Measurements from ENCODE around the gene TNS3. TPM values are rescaled to one million over a fixed set of nuclear protein-coding genes. Genes with fewer than 3 reads are reported as not detected.

The TNS3 gene
- total and polyA plus RNA-seq, 2 of the 13 experiments (the other 11 are each of a cell fraction or from before 2014, with no cell fraction given), result 52.9 to 55.7 TPM

DNA sequence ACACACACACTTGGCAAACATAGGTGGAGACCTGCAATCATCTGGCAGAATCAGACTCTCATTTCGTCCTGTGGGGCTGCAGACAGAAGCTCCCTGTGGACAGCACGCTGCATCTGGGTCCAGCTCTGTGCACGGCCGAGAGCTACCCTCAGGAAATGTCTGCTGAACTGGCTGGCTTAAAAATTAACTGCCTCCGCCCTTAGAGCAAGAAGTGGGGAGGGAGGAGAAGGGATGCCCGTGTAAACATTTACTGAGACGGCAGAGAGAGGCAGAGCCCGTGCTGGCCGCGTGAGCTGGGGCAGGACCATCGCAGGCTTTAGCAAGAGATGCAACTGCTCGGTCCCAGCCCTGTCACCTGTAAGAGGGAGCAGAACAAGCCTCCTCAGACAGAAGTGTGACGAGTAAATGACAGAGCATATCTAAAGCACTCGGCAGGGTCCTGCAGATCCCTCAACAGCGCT, 81.8 kb downstream of the TNS3 start (continued):
- TF ChIP-seq, protein P1, sequence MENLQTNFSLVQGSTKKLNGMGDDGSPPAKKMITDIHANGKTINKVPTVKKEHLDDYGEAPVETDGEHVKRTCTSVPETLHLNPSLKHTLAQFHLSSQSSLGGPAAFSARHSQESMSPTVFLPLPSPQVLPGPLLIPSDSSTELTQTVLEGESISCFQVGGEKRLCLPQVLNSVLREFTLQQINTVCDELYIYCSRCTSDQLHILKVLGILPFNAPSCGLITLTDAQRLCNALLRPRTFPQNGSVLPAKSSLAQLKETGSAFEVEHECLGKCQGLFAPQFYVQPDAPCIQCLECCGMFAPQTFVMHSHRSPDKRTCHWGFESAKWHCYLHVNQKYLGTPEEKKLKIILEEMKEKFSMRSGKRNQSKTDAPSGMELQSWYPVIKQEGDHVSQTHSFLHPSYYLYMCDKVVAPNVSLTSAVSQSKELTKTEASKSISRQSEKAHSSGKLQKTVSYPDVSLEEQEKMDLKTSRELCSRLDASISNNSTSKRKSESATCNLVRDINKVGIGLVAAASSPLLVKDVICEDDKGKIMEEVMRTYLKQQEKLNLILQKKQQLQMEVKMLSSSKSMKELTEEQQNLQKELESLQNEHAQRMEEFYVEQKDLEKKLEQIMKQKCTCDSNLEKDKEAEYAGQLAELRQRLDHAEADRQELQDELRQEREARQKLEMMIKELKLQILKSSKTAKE (CRISPR knock-in tag; IDR thresholded peaks at IDR 0.05; ENCODE audit: borderline replicate concordance), result peak; percentile 90
- TF ChIP-seq KAT7 (CRISPR knock-in tag; IDR thresholded peaks at IDR 0.05; ENCODE audit: borderline replicate concordance) (no peak; the same call in 1 of the 2 replicates), FOXA1 (IDR thresholded peaks at IDR 0.05) (no peak), FOXA1 (CRISPR knock-in tag; IDR thresholded peaks at IDR 0.05) (peak; percentile 78), SOX13 (IDR thresholded peaks at IDR 0.05) (no peak), SOX13 (CRISPR knock-in tag; conservative IDR thresholded peaks at IDR 0.05 in 1 of 2, IDR thresholded peaks at IDR 0.05 in 1 of 2) (peak in 1 of 2 experiments; percentile 74; a peak in 2 of 4 replicates), ZKSCAN1 (IDR thresholded peaks at IDR 0.05; ENCODE audit: low read length) (no peak), ARNT (IDR thresholded peaks at IDR 0.05) (no peak), ZNF180 (CRISPR knock-in tag; IDR thresholded peaks at IDR 0.05; ENCODE audit: borderline replicate concordance, low read depth) (no peak), ZNF513 (CRISPR knock-in tag; conservative IDR thresholded peaks at IDR 0.05) (no peak), SMAD9 (CRISPR knock-in tag; IDR thresholded peaks at IDR 0.05) (no peak), ZNF609 (CRISPR knock-in tag; IDR thresholded peaks at IDR 0.05; ENCODE audit: borderline replicate concordance) (peak; percentile 90; the same call in 1 of the 2 replicates), ATF2 (CRISPR knock-in tag; IDR thresholded peaks at IDR 0.05) (peak; percentile 32; the same call in 1 of the 2 replicates), KLF9 (CRISPR knock-in tag; IDR thresholded peaks at IDR 0.05; ENCODE audit: low read depth) (no peak)
- TF ChIP-seq, protein P2, sequence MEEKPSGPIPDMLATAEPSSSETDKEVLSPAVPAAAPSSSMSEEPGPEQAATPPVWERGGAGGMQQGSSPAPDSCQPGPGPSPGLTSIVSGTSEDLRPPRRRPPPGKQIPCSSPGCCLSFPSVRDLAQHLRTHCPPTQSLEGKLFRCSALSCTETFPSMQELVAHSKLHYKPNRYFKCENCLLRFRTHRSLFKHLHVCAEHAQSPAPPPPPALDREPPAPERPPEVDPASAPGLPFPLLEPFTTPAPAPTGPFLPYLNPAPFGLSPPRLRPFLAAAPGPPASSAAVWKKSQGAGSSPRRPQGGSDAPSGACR (CRISPR knock-in tag; IDR thresholded peaks at IDR 0.05), result peak; percentile 78
- TF ChIP-seq, protein P3, sequence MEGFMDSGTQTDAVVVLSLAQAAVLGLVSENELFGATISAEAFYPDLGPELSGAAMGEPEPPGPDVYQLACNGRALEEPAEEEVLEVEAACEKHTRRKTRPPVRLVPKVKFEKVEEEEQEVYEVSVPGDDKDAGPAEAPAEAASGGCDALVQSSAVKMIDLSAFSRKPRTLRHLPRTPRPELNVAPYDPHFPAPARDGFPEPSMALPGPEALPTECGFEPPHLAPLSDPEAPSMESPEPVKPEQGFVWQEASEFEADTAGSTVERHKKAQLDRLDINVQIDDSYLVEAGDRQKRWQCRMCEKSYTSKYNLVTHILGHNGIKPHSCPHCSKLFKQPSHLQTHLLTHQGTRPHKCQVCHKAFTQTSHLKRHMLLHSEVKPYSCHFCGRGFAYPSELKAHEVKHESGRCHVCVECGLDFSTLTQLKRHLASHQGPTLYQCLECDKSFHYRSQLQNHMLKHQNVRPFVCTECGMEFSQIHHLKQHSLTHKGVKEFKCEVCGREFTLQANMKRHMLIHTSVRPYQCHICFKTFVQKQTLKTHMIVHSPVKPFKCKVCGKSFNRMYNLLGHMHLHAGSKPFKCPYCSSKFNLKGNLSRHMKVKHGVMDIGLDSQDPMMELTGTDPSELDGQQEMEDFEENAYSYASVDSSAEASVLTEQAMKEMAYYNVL (CRISPR knock-in tag; IDR thresholded peaks at IDR 0.05; ENCODE audit: borderline replicate concordance), result peak; percentile 71; the same call in 1 of the 2 replicates

Data from HepG2 (cell line).